GM18520 (cell line): ENCODE data around the gene PRKCE.

Experiments used
- ATAC-seq: cut with Tn5 transposase; IDR thresholded peaks from one replicate; pipeline ENCODE4 v1.9.1; 2021; ENCODE audit not compliant: unreplicated experiment

Gene PRKCE

GRCh38 chr2:45748239-45748638 is 96.8 kb downstream of the PRKCE start:
- no peak for ATAC-seq

GRCh38 chr2:45750001-45750400 is 98.5 kb downstream of the PRKCE start:
- ATAC-seq = no peak

- no peak for ATAC-seq
Observed at GRCh38 chr2:45750484-45750883, 99.0 kb downstream of the PRKCE start.

- no peak for ATAC-seq
Observed at GRCh38 chr2:45753381-45753780, 101.9 kb downstream of the PRKCE start.

- ATAC-seq = no peak
Observed at GRCh38 chr2:45754131-45755010, 102.9 kb downstream of the PRKCE start.

- no peak for ATAC-seq
Observed at GRCh38 chr2:45755585-45756335, 104.3 kb downstream of the PRKCE start.

GRCh38 chr2:45758018-45758417 is 106.5 kb downstream of the PRKCE start:
- ATAC-seq = no peak

GRCh38 chr2:45759310-45759851 is 107.9 kb downstream of the PRKCE start:
- no peak for ATAC-seq

- no peak for ATAC-seq
Observed at GRCh38 chr2:45761635-45762034, 110.2 kb downstream of the PRKCE start.

- ATAC-seq = no peak
Observed at GRCh38 chr2:45763255-45763654, 111.8 kb downstream of the PRKCE start.

- ATAC-seq = no peak
Observed at GRCh38 chr2:45763797-45764196, 112.3 kb downstream of the PRKCE start.

- no peak for ATAC-seq
Observed at GRCh38 chr2:45765007-45765727, 113.7 kb downstream of the PRKCE start.

- ATAC-seq = no peak
Observed at GRCh38 chr2:45765728-45766254, 114.3 kb downstream of the PRKCE start.

GRCh38 chr2:45768208-45768607 is 116.7 kb downstream of the PRKCE start:
- ATAC-seq = no peak

- ATAC-seq = no peak
Observed at GRCh38 chr2:45769056-45769455, 117.6 kb downstream of the PRKCE start.

- no peak for ATAC-seq
Observed at GRCh38 chr2:45769854-45770576, 118.5 kb downstream of the PRKCE start.

GRCh38 chr2:45770811-45771210 is 119.3 kb downstream of the PRKCE start:
- no peak for ATAC-seq

GRCh38 chr2:45771261-45771660 is 119.8 kb downstream of the PRKCE start:
- no peak for ATAC-seq

GRCh38 chr2:45772038-45772437 is 120.6 kb downstream of the PRKCE start:
- no peak for ATAC-seq

GRCh38 chr2:45773909-45774308 is 122.4 kb downstream of the PRKCE start:
- ATAC-seq = no peak
